Posterior vena cava (tissue), 2 donors: ENCODE measurements around the gene CFAP77. TPM values are rescaled to one million over a fixed set of nuclear protein-coding genes. Genes with fewer than 3 reads are reported as not detected.

Source experiments
- DNase-seq: peaks from one replicate; pipeline ENCODE4 v3.0.0-alpha.2; 2020; ENCODE audit warnings: low spot score
- intact Hi-C, 2 donors: fragments of 100-400 bp; cut with DNase I; formaldehyde crosslinking; loops; one replicate each; pipeline versions ENCODE4 v1.14.1 to v1.14.2; 2022 to 2023
- total RNA-seq, 2 donors: library from RNA; stranded (reverse); fragmentation: NEBNext Ultra II Directional; extraction: Animal tissue kit (Norgen Biotek cat#: 25700); gene quantifications; one replicate each; pipeline ENCODE4 v1.2.1, GENCODE V29; 2021
- donor health status: DM: yes; HTN: yes; CAD: no.
- donor health status: DM: yes; HTN: yes; CAD: no.

CFAP77 gene
- total RNA-seq, 2 donors from 2014 or later = not detected

GRCh38 chr9:132600326-132600984, 190.4 kb downstream of the CFAP77 start:
- no peak for DNase-seq
- intact Hi-C loops = no loop called here

GRCh38 chr9:132602207-132602606, 192.2 kb downstream of the CFAP77 start:
- DNase-seq = no peak
- intact Hi-C loops = no loop called here

DNA sequence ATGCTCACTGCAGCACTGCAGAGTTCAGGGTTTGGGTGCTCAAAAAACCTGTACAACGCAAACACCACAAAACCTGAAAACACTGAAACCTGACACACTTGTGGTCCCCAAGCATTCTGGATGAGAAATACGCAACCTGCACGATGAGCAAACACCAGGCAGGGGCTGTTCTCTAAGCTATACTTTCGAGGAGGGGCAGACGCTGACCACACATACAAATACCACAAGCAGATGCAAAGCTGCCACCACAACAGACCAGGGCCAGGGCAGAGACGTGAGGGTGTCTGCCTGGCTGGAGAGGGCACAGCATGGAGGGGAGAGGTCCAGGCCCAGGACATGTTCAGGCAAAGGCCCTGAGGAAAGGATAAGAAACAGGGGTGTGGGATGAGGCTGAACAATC, 195.4 kb downstream of the CFAP77 start:
- intact Hi-C loops = no loop called here
- no peak for DNase-seq

GRCh38 chr9:132606066-132606465, 196.1 kb downstream of the CFAP77 start:
- intact Hi-C loops = no loop called here
- DNase-seq = no peak

DNA sequence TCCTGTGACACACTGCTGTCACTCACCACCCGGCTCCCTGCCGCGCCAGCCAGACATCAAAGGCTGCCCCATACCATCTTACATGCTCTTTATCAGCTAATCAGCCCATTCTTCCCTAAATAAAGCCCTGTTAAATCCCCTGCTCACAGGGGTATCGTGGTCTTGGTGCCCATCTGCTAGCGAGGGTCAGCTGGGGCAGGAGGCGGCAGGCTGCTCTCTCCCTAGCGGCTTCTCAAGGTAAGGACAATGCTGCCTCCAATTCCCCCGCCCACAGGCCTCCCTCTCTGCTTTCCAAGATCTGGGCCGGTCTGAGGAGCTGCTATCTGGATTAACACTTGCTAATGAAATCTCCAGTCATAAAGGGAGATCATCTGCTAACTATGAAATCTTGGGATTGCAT, 199.2 kb downstream of the CFAP77 start:
- no peak for DNase-seq
- intact Hi-C loops = no loop called here

- no peak for DNase-seq
- intact Hi-C loops = no loop called here
Observed at GRCh38 chr9:132609829-132610228, 199.8 kb downstream of the CFAP77 start.

- intact Hi-C loops = no loop called here
- DNase-seq = no peak
Observed at GRCh38 chr9:132610661-132611060, 200.7 kb downstream of the CFAP77 start.

- DNase-seq = no peak
- intact Hi-C loops = no loop called here
Observed at GRCh38 chr9:132614324-132614723, 204.3 kb downstream of the CFAP77 start.

DNA sequence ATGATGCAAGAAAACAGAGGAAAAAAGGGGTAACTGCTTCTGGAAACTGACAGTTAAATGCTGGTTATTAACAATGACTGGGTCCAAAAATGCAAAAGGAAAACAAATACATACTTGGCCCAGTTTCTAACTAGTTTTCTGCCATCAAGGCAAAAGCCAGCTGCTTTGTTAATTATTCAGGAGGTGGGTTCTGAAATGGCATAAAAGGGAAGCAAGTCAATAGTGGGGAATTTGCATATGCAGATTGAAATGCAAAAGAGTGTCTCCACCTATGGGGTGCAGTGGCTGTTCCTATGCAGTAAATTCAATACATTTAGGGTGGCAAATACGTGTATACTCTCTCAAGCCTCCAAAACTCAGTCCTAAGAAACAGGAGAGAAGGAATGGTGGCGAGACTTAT, 205.8 kb downstream of the CFAP77 start:
- intact Hi-C loops = no loop called here

DNA sequence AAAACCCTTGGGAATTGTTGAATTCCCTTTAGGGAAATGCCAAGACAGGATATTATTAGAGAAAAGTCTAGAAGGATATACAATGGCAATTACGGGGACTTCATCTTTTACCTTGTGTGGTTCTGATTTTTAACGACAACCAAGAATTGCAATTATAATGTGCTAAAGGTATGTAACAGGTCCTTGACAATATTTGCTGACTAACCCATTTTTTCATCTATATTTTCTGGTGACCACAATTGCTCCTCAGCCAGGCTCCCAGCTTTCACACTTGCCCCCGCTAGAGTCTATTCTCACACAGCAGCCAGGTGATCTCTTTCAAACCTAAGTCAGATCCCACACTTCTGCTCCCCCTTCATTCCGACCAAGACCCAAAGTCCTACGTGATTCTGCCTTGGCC, 206.7 kb downstream of the CFAP77 start:
- no peak for DNase-seq
- intact Hi-C loops = no loop called here

More for the DNA sequence above, 205.8 kb downstream of the CFAP77 start:
- no peak for DNase-seq

DNA sequence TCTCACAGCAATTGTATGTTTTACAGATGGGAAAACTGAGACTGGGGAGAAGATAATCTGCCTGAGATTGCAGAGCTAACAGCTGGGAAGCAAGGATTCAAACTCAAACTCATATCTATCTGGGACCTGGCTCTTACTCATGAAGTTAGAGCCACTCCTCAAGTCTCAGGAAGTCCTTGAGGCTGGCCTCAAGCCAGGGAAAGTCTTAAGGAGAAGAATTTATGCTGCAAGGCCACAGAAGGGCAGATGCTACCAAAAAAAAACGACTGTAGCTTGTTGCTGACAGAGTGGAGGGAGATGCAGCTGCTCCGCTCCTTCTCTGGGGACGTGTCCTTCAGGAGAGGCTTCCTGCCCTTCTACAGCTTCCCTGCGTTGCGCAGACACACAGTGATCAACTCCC, 212.1 kb downstream of the CFAP77 start:
- intact Hi-C loops = no loop called here
- no peak for DNase-seq

Other genes with a start within 250 kb of the CFAP77 start
- gene NTNG2, start 248.2 kb upstream of the CFAP77 start, total RNA-seq = 1 to 10 TPM; 3.4 to 5.0 TPM
- gene SETX, start 55.2 kb upstream of the CFAP77 start, total RNA-seq = 10 to 100 TPM; 45.2 to 45.3 TPM
- gene TTF1, start 3.4 kb upstream of the CFAP77 start, total RNA-seq = 10 to 100 TPM; 10.5 to 12.0 TPM
- not detected for gene BARHL1, start 172.4 kb downstream of the CFAP77 start, total RNA-seq